SW480 (cell line): ENCODE measurements around the gene HPCAL4.

Experiments
- DNase-seq: peaks from one replicate; pipeline ENCODE4 v3.0.0-alpha.2; 2016; ENCODE audit warnings: low spot score

HPCAL4 gene

GRCh38 chr1:39649636-39650185, 41.5 kb downstream of the HPCAL4 start:
- no peak for DNase-seq

DNA sequence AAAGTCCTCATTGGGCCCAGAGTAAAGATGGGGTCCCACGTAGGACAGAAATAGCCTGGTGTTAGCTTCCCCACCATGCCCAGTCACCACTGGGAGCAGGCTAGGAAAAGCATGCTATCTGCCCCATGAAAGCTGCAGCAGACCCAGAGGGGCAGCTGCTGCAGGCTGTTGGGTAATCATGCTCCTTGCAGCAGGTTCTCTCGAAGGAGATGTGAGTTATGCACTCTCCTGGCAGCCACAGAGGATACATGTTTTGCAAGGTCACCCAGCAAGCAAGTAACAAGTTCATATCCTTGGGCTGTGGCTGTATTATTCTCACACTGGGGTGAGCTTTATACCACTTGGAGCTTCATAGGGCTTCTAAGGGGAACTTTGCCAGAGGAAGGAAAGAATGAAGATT, 42.7 kb downstream of the HPCAL4 start:
- DNase-seq = no peak

- no peak for DNase-seq
These were observed 44.0 kb downstream of the HPCAL4 start for GRCh38 chr1:39647247-39647646.

GRCh38 chr1:39646232-39647081, 44.8 kb downstream of the HPCAL4 start:
- DNase-seq = no peak

GRCh38 chr1:39645411-39646043, 45.7 kb downstream of the HPCAL4 start:
- DNase-seq = no peak

DNA sequence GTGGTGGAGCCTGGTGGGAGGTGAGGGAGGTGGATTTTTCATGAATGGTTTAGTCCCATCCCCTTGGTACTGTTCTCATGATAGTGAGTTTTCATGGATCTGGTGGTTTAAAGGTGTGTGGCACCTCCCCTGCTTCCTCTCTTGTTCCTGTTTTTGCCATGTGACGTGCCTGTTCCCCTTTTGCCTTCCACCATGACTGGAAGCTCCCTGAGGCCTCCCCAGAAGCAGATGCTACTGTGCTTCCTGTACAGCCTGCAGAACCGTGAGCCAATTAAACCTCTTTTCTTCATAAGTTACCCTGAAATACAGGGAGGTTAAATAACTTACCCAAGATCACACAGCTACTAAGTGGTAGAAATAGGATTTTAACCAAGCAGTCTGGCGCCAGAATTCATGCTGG, 47.5 kb downstream of the HPCAL4 start:
- DNase-seq = no peak

- no peak for DNase-seq
These were observed 48.4 kb downstream of the HPCAL4 start for GRCh38 chr1:39642796-39643195.

DNA sequence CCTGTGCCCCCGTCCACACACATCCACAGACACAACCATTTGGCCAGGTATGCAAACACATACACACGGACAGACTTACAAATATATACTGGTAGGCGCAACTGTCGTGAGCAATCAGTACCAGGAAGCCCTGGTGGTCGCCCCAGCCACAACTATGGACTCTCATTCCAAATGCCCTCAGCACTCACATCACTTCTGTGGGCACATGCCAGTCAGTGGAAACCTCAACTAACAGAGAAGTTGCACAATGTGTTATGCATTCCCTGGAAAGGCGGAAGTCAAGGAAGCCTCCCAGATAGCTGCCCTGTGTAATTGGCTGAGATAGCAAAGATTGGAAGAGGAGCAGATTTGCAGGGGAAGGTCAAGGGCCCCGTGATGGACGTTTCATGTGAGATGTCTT, 50.4 kb downstream of the HPCAL4 start:
- no peak for DNase-seq

DNA sequence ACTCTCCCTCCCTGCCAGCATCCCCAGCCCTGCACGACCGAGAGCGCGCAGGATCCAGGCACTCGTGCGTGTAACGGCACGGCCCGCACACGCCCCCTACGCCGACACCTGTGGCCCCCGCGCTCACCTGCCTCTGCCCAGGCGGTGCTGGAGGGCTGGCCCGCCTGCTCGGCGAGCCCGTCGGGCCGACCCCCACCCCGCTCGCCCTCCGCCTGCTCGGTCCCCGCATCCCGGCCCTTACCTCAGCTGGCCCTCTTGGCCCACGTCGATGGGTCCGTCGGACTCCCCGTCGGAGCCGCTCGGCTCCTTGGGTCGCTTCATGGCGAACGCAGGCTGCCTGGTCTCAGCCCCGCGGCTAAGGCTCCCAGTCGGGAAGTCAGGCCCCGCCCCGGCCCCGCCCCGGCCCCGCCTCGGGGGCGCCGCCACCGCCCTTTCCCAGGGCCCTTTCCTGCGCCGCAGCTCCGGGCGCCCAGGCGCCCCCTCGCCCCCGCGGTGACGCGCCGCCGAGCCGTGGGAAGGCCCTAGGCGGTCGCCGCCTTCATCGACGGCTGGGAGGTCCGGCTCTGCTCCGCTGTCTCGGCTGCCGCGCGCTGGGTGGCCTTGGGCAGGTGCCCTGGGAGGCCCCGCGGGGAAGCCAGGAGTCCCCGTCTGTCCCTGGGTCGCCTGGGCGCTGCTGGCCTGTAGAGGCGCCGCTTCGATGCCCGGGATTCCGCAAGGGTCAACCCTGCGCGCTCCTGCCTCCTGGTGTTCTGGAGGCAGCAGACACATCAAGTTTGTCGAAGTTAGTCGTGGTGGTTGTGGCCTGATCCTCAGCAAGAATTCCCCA, 51.7 kb downstream of the HPCAL4 start, which contains the start of gene HEYL:
Gene HEYL (minus strand): TSS at position 339 of the 826 bp plus-strand sequence. CDS start 18 bp downstream, at position 321.
- DNase-seq = peak; percentile 85

DNA sequence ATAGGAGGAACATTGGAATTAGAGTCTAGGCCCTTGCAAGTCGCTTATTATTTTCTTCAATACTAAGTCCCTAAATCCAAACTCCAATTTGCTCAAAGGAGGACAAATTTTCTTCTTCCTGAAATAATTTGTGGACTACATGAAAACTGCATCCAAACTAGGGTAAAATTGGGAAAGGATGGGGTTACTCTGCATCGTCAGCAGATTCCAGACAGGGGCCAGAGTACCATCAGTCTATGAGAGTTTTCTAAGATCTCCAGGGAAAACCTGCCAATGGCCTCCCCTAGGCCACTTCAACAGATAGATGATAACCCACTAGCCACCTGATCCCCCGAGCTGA, 52.3 kb downstream of the HPCAL4 start:
- DNase-seq = no peak

DNA sequence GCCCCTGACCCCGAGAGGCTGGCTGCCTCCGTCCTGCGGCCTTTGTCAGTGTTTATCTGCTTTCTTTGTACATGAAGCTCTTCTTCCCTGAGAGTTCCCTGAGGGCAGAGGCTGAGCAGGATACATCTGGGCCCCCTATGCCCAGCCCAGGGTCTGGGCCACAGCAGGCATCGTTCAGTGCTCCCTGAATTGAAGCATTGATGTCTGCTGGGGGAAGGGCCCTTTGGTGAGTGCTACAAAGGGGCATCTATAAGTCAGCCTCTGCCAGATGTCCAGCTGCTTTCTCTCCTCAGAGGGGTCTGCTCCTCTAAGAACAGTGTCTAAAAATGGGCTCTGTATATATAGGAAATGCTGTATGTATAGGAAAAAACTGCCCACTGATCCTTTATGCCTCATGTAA, 53.9 kb downstream of the HPCAL4 start:
- no peak for DNase-seq

- DNase-seq = no peak
These were observed 55.4 kb downstream of the HPCAL4 start for GRCh38 chr1:39635871-39636210.

- no peak for DNase-seq
These were observed 55.9 kb downstream of the HPCAL4 start for GRCh38 chr1:39635205-39635870.

DNA sequence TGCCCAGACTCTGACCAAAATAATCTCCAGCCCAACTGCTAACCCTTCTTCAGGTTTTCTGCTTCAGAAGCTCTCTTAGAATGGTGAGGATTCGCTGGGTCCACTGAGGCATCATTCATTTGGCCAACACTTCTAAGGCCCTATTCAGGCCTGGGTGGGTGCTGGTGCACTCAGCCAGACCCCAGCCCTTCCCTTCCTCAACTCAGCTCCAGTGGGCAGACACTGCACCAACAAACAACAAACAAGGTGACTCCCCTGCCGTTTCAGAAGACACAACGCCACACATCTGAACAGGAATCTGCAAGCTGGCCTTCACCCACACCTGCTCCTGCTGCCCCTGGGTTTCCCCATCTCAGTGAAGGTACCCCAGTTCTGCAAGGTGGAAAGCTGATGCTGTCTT, 57.8 kb downstream of the HPCAL4 start:
- no peak for DNase-seq

DNA sequence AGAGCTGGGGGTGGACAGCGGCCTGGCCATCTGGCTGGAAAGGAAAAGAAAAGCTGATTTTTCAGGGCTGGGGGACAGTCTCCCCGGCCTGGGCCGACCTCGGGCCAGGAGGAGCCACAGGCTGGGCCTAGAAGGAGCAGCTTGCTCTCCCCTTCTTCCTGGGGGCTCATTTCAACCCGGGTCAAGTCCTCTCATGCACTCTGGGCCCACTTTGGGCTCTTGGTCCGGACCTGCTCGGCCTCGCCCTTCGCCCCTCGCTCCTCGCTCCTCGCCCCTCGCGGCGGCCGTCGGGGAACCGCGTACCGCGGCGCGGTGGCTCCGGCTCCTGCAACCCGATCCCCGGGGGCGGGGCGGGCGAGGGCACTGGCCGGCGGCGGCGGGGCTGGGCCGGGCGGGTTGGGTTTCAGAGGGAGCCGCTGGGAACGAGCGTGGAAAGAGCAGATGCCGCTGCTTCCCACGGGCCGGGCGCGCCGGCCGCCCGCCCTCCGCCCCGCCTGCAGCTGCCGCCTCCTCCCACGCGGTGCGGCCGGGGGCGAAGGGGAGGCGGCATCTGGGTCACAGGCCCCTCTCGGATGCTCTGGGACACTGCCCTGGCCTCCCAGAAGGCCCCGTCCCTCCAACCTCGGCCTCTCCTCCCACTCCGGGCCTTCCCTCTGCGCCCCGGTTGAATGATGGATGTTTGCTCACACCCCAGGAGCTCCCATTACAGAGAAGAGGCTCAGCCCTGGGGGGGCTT, 58.4 kb downstream of the HPCAL4 start:
- DNase-seq = peak; percentile 71

GRCh38 chr1:39632323-39632681, 58.9 kb downstream of the HPCAL4 start:
- DNase-seq = no peak

GRCh38 chr1:39631361-39632322, 59.6 kb downstream of the HPCAL4 start:
- DNase-seq = no peak

DNA sequence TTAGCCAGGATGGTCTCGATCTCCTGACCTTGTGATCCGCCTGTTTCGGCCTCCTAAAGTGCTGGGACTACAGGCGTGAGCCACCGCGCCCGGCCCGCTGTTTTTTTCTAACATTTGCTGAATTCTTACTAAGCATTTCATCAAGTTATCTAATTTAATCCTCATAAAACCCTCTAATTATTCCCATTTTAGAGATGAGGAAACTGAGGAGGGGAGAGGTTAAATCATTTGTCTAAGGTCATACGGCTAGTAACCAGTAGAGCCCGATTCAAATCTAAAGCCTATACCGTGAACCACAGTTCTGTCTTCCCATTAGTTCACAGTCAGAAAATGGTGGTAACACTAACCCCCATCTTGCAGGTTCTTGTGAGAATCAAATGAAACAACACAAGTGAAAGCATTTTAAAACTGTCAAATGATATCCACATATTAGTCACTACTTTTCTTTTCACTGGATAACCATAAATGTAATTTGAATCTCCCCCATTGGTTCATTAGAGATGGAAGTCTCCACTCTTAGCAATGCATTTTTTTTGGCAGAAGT, 62.4 kb downstream of the HPCAL4 start:
- no peak for DNase-seq
